Activated naive CD4-positive, alpha-beta T cell treated with anti-CD3 and anti-CD28 coated beads for 36 hours (primary cell): ENCODE measurements around the gene LILRB5. TPM values are rescaled to one million over a fixed set of nuclear protein-coding genes. Genes with fewer than 3 reads are reported as not detected.
"Not testable (repeated sequence)": the region's sequence is repeated elsewhere in the genome, so short reads cannot be mapped to it uniquely, and the experiment has no call there.

ENCODE experiments used
- CTCF ChIA-PET: fragments of 350-600 bp; sonication (Branson Sonifier 250); formaldehyde crosslinking; loops from one replicate; lab custom pipeline; 2021; ENCODE audit warnings: antibody characterized with exemption; lab: Charles Lee
- DNase-seq: peaks from one replicate; pipeline ENCODE4 v3.0.0-alpha.2; 2020
- H3K27ac Mint-ChIP-seq: one replicate; pipeline ENCODE4 v1.8.0; 2021; ENCODE audit warnings: mild to moderate bottlenecking, mixed read lengths
- H3K27me3 Mint-ChIP-seq: one replicate; pipeline ENCODE4 v1.8.0; 2021; ENCODE audit warnings: low read depth, mixed read lengths
- H3K36me3 Mint-ChIP-seq: one replicate; pipeline ENCODE4 v1.8.0; 2021; ENCODE audit warnings: low read depth, mixed read lengths
- H3K4me1 Mint-ChIP-seq: one replicate; pipeline ENCODE4 v1.8.0; 2021; ENCODE audit warnings: low read depth, mixed read lengths
- H3K4me3 Mint-ChIP-seq: one replicate; pipeline ENCODE4 v1.8.0; 2021; ENCODE audit warnings: mild to moderate bottlenecking, moderate library complexity, mixed read lengths
- H3K9me3 Mint-ChIP-seq: one replicate; pipeline ENCODE4 v1.8.0; 2021; ENCODE audit warnings: mixed read lengths
- intact Hi-C: fragments of 100-400 bp; cut with micrococcal nuclease; formaldehyde crosslinking; loops from one replicate; pipeline ENCODE4 v1.15.1; 2023
- total RNA-seq, 2 experiments: library from RNA; stranded (reverse); gene quantifications; one replicate each; pipeline ENCODE4 v1.2.3, GENCODE V29; 2021

Gene LILRB5
- total RNA-seq, 2 experiments from 2014 or later = not detected

- Mint-ChIP-seq H3K27ac (no peak overlapping the region), H3K9me3 (no peaks in the 10 kb centered on the region), H3K36me3 (no peaks in the 10 kb centered on the region), H3K27me3 (peaks cover 20% of the 10 kb centered on the region), H3K4me3 (no peak overlapping the region), H3K4me1 (peaks cover 3% of the 10 kb centered on the region)
- CTCF ChIA-PET = interaction anchor here (0.8 to 1.1 kb wide), 3 partner anchors 35 to 64 kb away, joined by 4 to 5 read pairs (median 5); no protein-coding TSS in a partner anchor
- DNase-seq = peak; percentile 91
- intact Hi-C loops = loop anchor here (1.0 kb wide), 1 partner anchor 63 kb away; no protein-coding TSS in a partner anchor
These were observed 25.8 kb downstream of the LILRB5 start for GRCh38 chr19:54231077-54231931.

DNA sequence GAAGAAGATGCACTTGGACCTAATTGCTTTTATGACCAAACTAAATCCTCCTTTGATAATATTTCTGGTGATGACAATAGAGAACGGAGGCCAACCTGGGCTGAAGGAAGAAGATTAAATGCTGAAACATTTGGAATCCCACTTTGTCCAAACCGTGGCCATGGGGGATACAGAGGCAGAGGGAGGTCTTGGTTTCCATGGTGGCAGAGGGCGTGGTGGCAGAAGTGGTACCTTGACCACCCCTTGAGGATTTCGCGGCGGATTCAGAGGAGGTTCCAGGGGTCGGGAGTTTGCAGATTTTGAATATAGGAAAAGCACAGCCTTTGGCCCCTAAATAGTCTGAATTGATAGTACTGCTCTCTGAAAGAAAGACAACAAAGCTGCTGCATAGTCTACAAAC is 27.0 kb downstream of the LILRB5 start:
- no peak overlapping the region for H3K4me3 Mint-ChIP-seq
- H3K9me3 Mint-ChIP-seq = no peaks in the 10 kb centered on the region
- no peaks in the 10 kb centered on the region for H3K36me3 Mint-ChIP-seq
- intact Hi-C loops = no loop called here
- CTCF ChIA-PET = no interaction called here
- DNase-seq = no peak
- H3K27ac Mint-ChIP-seq = no peak overlapping the region
- H3K4me1 Mint-ChIP-seq = peaks cover 3% of the 10 kb centered on the region
- peaks cover 20% of the 10 kb centered on the region for H3K27me3 Mint-ChIP-seq

DNA sequence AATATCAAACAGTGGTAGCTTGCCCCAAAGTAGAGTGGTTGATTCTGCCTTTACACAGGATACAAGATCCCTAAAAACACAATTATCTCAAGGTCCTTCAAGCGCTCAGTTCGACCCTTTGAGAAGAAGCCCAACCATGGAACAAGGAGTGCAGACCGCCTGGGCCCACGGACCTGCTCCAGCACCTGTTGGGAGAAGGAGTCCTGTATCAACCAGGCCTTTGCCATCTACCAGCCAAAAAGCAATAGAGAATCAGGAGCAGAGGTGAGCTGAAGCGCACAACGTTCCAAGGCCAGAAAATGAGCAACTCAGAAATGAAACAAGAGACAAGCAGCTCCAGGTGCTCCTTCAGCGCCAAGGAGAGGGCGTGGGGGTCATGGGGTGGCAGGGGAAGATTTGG is 27.9 kb downstream of the LILRB5 start:
- CTCF ChIA-PET = interaction anchor here (1.3 kb wide), 2 partner anchors 40 to 59 kb away, joined by 3 read pairs; partner anchors contain the start of gene MBOAT7
- Mint-ChIP-seq H3K36me3 (no peaks in the 10 kb centered on the region), H3K4me1 (peaks cover 3% of the 10 kb centered on the region), H3K27ac (no peak overlapping the region), H3K27me3 (peaks cover 19% of the 10 kb centered on the region), H3K4me3 (no peak overlapping the region), H3K9me3 (no peaks in the 10 kb centered on the region)
- intact Hi-C loops = no loop called here
- no peak for DNase-seq

DNA sequence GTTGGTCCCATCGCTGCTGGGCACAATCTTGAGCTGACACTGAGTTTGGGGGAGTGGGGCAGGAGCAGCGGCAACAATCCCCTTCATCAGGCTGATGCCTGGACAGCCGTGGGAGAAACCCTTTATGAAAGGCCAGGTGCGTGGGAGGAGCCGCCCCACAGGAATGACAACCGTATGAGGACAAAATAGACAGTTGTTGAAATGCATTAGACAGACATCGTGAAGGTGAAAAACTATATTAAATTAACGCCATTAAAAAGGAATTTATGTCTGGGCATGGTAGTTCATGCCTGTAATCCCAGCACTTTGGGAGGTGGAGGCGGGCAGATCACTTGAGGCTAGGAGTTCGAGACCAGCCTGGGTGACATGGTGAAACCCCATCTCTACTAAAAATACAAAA is 32.5 kb downstream of the LILRB5 start:
- H3K36me3 Mint-ChIP-seq, H3K4me3 Mint-ChIP-seq, DNase-seq, H3K4me1 Mint-ChIP-seq, CTCF ChIA-PET, intact Hi-C loops, H3K27ac Mint-ChIP-seq, H3K9me3 Mint-ChIP-seq: not testable (repeated sequence)
- H3K27me3 Mint-ChIP-seq = peaks cover 11% of the 10 kb centered on the region

DNA sequence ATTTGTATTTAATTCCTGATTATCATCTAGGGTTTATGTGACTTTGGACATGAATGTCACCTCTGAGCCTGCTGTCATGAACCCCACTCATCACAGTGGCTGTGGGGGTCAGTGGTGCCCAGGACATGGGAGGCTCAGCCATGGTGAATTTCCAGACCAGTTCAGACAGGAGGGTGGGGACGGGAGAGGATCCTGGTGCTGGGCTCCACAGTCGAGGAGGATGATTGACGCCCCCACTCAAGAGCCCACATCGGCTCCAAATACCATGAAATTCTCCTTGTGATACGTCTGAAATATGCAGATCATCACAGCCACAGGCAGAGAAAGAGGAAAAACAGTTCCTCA is 33.2 kb downstream of the LILRB5 start:
- H3K27ac Mint-ChIP-seq, CTCF ChIA-PET, H3K36me3 Mint-ChIP-seq, H3K4me3 Mint-ChIP-seq, DNase-seq, H3K27me3 Mint-ChIP-seq, H3K9me3 Mint-ChIP-seq, H3K4me1 Mint-ChIP-seq: not testable (repeated sequence)
- intact Hi-C loops = loop anchor here (2.0 kb wide), 1 partner anchor 21 kb away; no protein-coding TSS in a partner anchor

GRCh38 chr19:54223277-54223936 is 33.7 kb downstream of the LILRB5 start:
- H3K9me3 Mint-ChIP-seq, H3K27me3 Mint-ChIP-seq, H3K36me3 Mint-ChIP-seq, H3K27ac Mint-ChIP-seq, H3K4me1 Mint-ChIP-seq, H3K4me3 Mint-ChIP-seq, DNase-seq: not testable (repeated sequence)
- intact Hi-C loops = loop anchor here (2.0 kb wide), 1 partner anchor 21 kb away; no protein-coding TSS in a partner anchor
- CTCF ChIA-PET = interaction anchor here (0.7 to 1.1 kb wide), 2 partner anchors 9 to 12 kb away, joined by 3 read pairs; no protein-coding TSS in a partner anchor

DNA sequence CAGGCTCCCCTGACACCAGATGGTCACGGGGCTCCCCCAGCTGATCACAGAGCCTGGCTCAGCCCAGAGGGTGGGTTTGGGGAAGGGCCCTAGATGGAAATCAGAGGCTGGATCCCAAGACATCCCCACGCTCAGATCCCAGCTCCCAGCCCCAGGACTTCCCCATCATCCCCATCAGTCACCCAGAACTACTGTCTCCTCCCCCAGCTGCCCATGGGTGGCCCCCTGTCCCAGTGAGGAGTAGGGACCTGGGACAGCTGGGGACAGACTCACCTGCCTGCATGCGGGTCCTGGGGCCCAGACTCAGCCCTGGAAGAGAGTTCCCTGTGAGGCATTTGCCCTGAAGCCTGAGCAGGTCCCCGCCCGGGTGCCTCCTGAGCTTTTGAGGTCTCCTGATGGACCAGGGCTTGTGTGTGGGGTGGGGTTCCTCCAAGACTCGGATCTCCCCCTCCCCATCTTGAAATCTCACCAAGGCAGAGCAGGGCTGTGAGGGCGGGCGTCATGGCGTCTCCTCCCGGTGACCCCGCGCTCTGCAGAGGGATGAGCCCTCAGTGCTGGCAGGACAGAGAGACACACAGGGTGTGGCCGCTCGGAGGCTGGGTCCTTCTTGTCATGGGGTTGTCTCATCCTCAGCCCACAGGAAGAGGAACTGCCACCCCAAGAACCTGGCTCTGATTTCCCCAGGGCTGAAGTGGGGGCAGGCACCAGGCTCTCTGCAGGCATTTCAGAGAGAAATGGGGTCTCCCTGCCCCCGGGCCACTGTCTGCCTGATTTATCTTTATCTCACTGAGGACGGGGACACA is 34.4 kb downstream of the LILRB5 start, which contains the start of gene LILRB3:
TSS of gene LILRB3 (minus strand) at position 534 of the 803 bp plus-strand sequence. CDS start at position 503, 31 bp downstream.
- CTCF ChIA-PET = interaction anchor here (0.7 to 1.1 kb wide), 2 partner anchors 10 to 12 kb away, joined by 3 read pairs; no protein-coding TSS in a partner anchor
- H3K27ac Mint-ChIP-seq = not testable (repeated sequence)

DNA sequence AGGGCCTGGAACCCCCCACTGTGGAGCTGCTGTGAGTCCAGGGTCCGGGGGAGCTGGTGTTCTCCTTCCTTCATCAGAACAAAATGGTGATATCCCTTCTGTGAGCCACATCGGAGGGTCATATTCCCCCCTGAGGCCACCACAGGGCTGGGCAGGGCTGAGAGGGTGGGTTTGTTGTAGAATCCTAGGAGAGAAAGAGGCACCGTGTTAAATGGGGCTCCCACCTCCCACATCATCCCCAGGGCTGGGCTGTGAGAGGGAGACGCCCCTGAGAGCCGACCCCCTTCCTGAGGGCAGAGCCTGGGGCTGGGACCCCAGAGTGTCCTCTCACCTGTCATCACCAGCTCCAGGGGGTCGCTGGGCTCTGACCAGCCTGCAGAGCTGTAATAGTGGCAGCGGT is 35.1 kb downstream of the LILRB5 start:
- H3K4me3 Mint-ChIP-seq, CTCF ChIA-PET, H3K27me3 Mint-ChIP-seq, H3K36me3 Mint-ChIP-seq, H3K4me1 Mint-ChIP-seq, DNase-seq, H3K27ac Mint-ChIP-seq, H3K9me3 Mint-ChIP-seq: not testable (repeated sequence)
- intact Hi-C loops = loop anchor here (2.0 kb wide), 1 partner anchor 23 kb away; no protein-coding TSS in a partner anchor

More for the DNA sequence above, 34.4 kb downstream of the LILRB5 start, which contains the start of gene LILRB3:
- not testable (repeated sequence) for H3K9me3 Mint-ChIP-seq, H3K27me3 Mint-ChIP-seq, DNase-seq, H3K4me1 Mint-ChIP-seq, H3K4me3 Mint-ChIP-seq, H3K36me3 Mint-ChIP-seq
- intact Hi-C loops = loop anchor here (2.0 kb wide), 1 partner anchor 22 kb away; no protein-coding TSS in a partner anchor

- H3K36me3 Mint-ChIP-seq, H3K27me3 Mint-ChIP-seq, intact Hi-C loops, H3K4me3 Mint-ChIP-seq, H3K4me1 Mint-ChIP-seq, H3K27ac Mint-ChIP-seq, H3K9me3 Mint-ChIP-seq, CTCF ChIA-PET, DNase-seq: not testable (repeated sequence)
These were observed 37.4 kb downstream of the LILRB5 start for GRCh38 chr19:54219702-54220101.

GRCh38 chr19:54218960-54219661 is 38.0 kb downstream of the LILRB5 start:
- H3K27me3 Mint-ChIP-seq = peaks cover 5% of the 10 kb centered on the region
- H3K4me1 Mint-ChIP-seq = peaks cover 8% of the 10 kb centered on the region
- H3K27ac Mint-ChIP-seq = no peak overlapping the region
- intact Hi-C loops = no loop called here
- H3K4me3 Mint-ChIP-seq = no peak overlapping the region
- H3K36me3 Mint-ChIP-seq = peaks cover 10% of the 10 kb centered on the region
- H3K9me3 Mint-ChIP-seq = no peaks in the 10 kb centered on the region
- CTCF ChIA-PET = no interaction called here
- no peak for DNase-seq

DNA sequence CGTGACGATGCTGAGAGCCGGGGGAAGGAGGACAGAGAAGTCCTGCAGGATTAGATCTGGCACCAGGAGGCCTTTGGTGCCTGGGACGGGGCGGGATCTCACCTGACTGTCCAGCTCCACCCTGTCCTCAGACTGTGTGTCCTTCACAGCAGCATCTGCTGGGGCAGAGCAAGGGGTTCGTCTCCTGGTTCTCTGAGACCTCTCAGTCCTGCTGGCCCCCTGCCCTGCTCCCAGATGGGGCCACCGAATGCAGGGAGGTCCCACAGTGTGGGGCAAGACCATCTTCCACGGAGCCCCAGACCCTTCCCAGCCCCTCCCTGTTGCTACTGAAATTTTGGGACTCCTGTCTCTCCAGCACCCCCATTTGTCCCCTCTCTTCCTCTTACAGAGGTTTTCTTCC is 38.8 kb downstream of the LILRB5 start:
- intact Hi-C loops = no loop called here
- peaks cover 2% of the 10 kb centered on the region for H3K27me3 Mint-ChIP-seq
- H3K4me1 Mint-ChIP-seq = peaks cover 4% of the 10 kb centered on the region
- H3K27ac Mint-ChIP-seq = no peak overlapping the region
- no peaks in the 10 kb centered on the region for H3K9me3 Mint-ChIP-seq
- H3K36me3 Mint-ChIP-seq = peaks cover 12% of the 10 kb centered on the region
- no peak overlapping the region for H3K4me3 Mint-ChIP-seq
- CTCF ChIA-PET = no interaction called here
- DNase-seq = no peak
